AG10803 (cell line): ENCODE data around the gene NOXO1.

Experiments used
- DNase-seq: peaks from one replicate; pipeline ENCODE4 v3.0.0; 2010; ENCODE audit warnings: low read depth
- H3K4me3 ChIP-seq: 2 replicates; pipeline ENCODE4 v1.5.1; 2011; ENCODE audit warnings: mild to moderate bottlenecking, low read length, control low read depth
- CTCF ChIP-seq: conservative IDR thresholded peaks from 2 replicates; pipeline ENCODE4 v1.5.1; 2011; ENCODE audit warnings: mild to moderate bottlenecking, low read length, control low read depth, inconsistent platforms

NOXO1 gene

GRCh38 chr16:1938910-1939309 lies 42.4 kb downstream of the NOXO1 start:
- no peak overlapping the region for H3K4me3 ChIP-seq
- DNase-seq: no peak
- no peak for TF ChIP-seq CTCF

- H3K4me3 ChIP-seq: no peak overlapping the region
- no peak for DNase-seq
- no peak for TF ChIP-seq CTCF
These were observed 43.0 kb downstream of the NOXO1 start for GRCh38 chr16:1938316-1938715.

- DNase-seq: no peak
- no peak overlapping the region for H3K4me3 ChIP-seq
- no peak for TF ChIP-seq CTCF
These were observed 44.3 kb downstream of the NOXO1 start for GRCh38 chr16:1936945-1937479.

GRCh38 chr16:1933097-1933661 lies 48.1 kb downstream of the NOXO1 start:
- no peak for DNase-seq
- no peak for TF ChIP-seq CTCF
- H3K4me3 ChIP-seq: no peak overlapping the region

GRCh38 chr16:1932050-1933028 lies 48.9 kb downstream of the NOXO1 start:
- no peak for TF ChIP-seq CTCF
- no peak overlapping the region for H3K4me3 ChIP-seq
- DNase-seq: no peak

- TF ChIP-seq CTCF: no peak
- no peak for DNase-seq
- no peak overlapping the region for H3K4me3 ChIP-seq
These were observed 50.9 kb downstream of the NOXO1 start for GRCh38 chr16:1930338-1930720.
